HG02678 (cell line): ENCODE results near the gene LAMB2.

ENCODE experiments used
- ATAC-seq: cut with Tn5 transposase; IDR thresholded peaks from one replicate; pipeline ENCODE4 v1.9.1; 2021; ENCODE audit warnings: mild to moderate bottlenecking, moderate library complexity; ENCODE audit not compliant: unreplicated experiment

The LAMB2 gene

DNA sequence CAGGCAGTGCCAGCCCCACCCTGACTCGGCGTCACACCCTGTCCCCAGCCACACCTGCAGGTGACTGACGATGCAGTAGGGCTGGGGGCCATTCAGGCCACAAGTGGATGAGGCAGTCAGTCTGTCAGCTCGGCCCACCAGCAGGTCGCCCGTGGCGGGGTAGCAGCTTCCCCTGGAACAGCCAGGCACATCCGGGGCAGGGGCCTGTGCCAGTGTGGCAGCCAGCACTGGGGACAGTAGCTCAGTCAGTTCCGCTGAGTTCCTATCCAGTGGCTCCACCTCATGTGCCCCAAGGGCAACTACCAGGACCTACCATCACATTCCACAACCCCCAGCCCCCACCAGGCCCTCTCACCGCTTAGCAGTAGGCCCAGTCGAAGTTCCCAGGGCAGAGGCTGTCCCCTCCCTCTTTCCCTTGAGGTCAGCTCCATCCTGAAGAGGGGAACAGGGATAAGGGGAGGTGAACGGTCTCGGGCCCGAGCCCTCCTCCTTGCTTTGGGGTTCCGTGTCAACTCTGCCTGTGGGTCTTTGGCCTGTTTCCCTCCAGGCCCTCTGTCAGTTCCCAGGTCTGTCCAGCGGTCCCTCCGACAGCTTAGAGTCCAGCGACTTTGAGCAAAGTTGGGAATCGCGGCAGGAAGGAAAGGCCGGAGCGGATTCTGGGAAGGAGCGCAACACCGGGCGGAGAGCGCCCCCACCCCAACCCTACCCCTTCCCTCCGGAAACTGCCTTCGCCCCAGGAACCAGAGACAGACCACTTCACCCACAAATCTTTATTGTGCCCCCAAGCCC, at the start of gene LAMB2:
Gene LAMB2 (minus strand): TSS at position 614 of the 789 bp plus-strand sequence. CDS start 183 bp downstream, at position 431.
- ATAC-seq, result no peak

DNA sequence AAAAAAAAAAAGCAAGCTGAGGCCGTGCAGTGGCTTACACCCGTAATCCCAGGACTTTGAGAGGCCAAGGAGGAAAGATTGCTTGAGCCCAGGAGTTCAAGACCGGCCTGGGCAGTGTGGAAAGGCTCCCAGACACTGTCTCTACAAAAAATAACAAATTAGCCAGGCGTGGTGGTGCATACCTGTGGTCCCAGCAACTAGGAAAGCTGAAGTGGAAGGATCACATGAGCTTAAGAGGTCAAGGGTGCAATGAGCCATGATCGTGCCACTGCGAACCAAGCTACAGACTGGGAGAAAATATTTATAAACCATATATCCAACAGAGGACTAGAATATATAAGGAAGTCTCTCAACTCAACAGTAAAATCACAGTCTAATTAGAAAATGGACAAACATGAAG, 48.5 kb upstream of the LAMB2 start:
- ATAC-seq, result no peak

DNA sequence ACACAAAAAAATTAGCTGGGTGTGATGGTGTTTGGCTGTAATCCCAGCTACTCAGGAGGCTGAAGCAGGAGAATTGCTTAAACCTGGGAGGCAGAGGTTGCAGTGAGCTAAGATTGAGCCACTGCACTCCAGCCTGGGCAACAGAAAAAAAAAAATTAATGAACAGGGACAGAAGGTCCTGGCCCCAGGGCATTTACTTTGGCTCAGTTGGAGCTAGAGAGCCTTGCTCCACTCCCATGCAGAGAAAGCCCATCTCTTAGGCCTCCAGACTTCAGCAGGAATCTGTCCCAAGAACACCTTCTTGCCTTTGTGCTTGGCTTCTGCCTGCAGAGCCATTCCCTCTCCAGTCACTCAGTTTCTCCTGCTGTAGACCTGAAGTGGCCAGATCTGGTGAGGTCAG, 47.3 kb upstream of the LAMB2 start:
- ATAC-seq, result no peak

DNA sequence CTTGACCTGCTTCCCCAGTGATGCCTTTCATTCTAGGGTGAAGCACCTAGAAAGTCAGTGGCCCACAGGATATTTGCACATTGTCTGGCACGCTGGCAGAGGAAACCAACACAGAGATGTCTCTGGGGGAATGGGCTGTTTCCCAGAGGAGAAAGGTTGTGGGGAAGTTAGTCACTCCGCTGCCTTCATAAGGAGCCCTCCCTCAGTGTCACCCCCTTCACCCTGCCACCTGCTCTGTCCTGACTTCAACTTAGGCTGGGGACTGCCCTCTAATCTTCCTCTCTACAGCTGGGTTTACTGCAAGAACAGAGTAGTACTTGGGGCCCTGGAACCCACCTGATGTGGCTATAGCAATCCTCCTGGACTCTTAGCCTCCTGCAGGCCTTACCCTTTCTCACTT, 44.2 kb upstream of the LAMB2 start:
- no peak for ATAC-seq

DNA sequence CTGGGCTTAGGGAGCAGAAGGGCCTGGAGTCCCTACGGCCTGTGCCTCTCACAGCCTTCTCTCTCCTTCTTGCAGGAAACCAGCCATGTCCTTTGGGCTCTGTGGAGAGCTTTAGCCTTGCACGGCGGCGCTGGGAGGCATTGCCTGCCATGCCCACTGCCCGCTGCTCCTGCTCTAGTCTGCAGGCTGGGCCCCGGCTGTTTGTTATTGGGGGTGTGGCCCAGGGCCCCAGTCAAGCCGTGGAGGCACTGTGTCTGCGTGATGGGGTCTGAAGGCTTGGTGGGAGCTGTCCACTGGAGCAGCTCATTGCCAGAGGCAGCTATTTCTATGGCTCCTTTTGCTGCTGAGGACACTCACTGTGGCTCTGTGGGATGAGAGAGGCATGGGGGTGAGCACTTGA, 42.7 kb upstream of the LAMB2 start:
- ATAC-seq, result no peak

DNA sequence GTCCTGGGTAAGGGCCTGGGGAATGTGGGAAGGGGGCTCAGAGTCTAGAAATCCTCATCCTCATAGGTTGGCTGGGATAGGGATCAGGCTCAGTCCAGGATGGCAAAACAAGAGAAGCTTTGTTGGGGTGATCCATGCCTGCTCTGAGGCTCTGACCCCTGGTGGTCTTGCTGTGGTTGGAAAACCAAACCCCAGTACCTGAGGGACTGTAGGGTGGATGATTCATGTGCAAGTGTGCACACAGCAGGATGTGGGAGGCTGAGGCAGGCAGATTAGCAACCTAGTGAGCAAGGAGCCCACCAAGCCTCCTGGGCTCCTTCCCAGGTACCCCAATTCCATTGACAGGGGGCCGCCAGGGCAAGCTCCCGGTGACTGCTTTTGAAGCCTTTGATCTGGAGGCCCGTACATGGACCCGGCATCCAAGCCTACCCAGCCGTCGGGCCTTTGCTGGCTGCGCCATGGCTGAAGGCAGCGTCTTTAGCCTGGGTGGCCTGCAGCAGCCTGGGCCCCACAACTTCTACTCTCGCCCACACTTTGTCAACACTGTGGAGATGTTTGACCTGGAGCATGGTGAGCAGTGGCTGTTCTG, 41.6 kb upstream of the LAMB2 start:
- no peak for ATAC-seq

DNA sequence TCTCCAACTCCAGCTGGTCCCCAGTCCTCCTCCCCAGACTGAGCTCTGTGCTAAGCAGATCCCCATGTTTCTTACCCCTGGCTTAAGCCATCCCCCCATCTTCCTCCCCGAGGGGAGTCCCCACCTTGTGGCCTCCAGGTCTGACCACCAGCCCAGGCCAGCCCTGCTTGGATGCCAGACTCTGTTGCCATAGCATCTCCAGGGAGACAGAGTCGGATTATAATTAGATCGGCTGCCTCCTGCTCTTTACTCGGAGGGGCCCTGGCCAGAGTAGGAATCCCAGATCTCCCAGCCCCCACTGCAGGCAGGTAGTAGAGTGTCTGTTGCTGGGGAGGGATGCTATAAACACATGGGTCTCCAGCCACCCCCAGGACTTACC, 40.9 kb upstream of the LAMB2 start:
- ATAC-seq, result no peak

DNA sequence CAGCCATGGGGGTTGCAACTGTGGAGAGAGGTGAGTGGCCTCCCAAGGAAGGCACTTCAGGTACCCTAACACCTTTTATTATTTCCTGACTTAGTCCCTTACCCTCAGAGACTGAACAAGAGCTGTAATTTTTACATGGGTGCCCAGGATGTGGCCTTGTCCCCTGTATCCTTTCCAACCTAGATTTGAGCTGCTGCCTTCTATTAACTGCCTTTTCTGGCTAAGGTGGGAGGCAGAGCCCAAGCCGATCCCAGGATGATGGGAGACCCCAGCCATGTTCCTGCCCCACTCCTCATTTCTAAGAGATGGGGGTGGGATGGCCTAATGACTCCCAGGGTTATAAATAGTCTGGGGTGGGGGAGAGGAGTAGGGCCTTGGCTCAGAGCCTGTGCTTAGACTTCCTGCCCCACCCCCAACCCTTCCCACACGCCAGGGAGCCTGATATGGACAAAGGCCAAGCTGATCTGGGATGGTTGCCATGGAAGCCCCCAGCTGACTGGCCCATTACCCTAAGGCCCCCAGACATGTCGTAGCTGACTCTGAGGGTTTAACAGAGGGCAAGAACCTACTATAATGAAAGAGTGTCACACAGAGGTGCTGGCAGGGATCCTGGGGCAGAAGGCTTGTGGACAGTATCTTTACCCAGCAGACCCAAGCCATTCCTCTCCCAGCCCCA, 40.4 kb upstream of the LAMB2 start:
- no peak for ATAC-seq

DNA sequence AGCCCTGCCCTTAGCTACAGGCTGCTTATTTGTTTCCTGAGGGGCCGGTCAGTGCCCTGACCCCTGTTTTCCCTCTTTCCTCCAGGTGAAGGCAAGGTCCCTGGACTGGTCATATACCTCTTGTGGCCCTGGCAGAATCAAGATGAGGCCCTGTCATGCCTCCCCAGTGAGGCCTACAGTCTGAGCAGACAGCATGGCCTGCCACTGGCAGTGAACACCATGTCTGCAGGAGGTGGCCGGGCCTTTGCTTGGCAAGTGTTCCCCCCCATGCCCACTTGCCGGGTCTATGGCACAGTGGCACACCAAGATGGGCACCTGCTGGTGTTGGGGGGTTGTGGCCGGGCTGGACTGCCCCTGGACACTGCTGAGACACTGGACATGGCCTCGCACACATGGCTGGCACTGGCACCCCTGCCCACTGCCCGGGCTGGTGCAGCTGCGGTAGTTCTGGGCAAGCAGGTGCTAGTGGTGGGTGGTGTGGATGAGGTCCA, 39.7 kb upstream of the LAMB2 start:
- no peak for ATAC-seq

DNA sequence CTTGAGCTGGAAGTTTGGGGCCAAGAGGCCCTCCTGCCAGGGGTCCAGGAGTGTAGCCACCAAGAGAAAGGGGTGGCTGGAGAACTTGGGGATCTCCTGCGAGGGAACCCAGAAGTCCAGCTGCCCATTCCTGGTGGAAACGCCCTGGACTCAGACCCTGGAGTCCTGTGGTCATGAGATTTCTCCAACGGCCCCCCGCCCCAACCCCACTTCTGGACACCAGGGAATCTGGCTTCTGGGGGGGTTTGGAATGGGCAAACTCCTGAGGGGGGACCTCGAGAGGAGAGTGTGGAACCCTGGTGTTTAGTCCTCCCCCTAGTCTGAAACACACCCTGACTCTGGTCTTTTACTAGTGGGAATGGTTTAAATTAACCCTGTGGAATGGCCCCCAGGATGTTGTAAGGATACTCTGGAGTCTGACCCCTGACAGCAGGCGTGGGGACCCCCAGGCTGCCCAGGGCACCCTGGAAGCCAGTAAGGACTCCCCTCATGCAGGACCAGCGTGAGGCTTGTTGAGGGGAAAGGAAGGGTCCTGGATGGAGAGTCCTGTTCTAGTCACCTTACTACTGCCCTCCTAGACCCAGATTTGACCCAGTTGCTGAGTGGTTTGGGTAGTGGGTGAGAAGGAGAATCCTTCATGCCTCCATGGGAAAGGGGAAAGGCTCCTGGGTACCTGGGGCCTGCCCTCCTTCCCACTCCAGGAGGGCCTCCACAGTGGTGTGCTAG, 39.1 kb upstream of the LAMB2 start:
- no peak for ATAC-seq

DNA sequence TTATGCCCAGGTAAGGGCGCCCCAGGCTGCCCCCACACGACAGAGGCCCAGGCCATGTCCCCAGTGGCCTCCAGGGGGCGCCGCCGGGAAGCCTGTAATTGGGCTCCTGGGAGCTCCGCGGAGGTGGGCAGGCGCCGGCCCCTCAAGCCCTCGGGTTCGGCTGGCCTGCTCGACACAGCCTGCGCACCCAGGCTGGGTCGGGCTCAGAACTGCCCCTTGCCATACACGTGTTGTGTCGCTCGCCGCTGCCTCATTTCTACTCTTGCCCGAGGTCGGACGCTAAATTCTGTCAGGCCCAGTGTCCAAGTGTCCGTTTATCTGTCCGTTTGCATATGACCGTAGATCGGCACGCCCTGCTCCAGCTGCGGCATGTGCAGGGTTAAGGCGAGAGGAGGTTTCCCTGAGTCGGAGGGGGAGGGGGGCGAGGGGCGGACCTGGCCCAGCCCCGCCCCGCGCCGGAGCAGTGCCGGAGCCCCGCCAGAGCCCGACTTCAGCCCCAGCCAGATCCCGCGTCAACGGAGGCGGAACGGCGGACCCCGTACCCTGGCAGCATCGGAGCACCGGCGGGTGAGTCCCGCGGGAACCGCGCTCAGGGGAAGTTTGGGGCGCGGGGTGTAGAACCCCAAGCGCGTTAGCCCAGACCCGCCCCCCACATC, 38.4 kb upstream of the LAMB2 start, which contains the start of gene KLHDC8B:
Gene KLHDC8B (plus strand): TSS at position 480 of the 656 bp plus-strand sequence. CDS start 1,172 bp downstream, outside the sequence.
- ATAC-seq, result peak; percentile 46

DNA sequence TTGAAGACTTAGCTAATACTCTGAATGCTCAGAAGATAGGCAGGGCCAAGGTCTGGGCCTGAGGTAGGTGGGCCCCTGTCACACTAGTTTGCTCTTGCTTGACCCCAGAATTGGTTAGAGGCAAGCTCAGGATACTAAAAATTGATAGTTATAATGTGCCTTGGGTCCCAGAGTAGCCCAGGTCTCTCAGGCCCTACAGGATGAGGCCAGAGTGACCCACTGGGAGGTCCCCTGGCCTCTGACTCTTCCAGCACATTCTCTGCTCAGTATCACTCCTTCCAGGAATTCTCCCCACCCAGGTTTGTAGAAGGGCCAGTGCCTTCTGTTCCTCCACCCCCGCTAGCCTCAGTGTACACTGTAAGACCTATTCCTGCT, 37.9 kb upstream of the LAMB2 start:
- ATAC-seq, result no peak

DNA sequence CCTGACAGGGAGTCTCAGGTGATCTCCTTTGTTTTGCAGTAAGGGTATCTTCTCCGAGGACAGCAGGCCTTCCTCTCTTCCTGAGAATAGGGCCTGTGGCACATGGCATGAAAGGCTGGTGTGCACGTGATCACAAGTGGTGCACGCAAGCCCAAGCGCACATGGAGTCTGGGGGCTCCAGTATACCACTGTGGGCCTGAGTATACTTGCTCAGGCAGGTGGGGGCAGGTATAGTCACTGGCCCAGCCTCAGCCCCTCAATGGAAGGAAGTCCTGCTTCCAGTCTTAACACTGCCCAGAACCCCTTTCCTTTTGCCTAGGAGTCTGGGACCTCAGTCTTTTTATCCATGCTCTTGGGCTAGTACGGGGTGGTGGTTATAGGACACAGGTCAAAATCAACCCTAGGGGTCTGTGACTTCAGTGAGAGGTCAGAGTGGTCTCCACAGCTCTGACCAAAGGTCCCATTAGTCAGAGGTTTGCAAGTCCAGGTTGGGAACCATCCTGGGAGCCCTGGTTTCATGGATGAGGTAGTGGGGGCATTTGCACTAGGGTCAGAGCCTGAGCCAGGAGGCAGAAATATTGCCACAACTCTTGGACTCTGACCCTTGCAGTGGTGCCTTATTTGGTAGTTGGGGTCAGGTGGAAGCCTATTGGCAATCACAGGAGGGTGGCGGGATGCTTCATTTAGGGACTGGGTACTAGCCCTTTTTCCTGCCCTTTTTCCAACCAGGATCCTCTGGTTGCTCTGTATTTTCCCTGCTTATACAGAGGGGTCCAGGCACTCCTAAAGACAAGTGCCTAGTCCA, 34.1 kb upstream of the LAMB2 start:
- ATAC-seq, result no peak

DNA sequence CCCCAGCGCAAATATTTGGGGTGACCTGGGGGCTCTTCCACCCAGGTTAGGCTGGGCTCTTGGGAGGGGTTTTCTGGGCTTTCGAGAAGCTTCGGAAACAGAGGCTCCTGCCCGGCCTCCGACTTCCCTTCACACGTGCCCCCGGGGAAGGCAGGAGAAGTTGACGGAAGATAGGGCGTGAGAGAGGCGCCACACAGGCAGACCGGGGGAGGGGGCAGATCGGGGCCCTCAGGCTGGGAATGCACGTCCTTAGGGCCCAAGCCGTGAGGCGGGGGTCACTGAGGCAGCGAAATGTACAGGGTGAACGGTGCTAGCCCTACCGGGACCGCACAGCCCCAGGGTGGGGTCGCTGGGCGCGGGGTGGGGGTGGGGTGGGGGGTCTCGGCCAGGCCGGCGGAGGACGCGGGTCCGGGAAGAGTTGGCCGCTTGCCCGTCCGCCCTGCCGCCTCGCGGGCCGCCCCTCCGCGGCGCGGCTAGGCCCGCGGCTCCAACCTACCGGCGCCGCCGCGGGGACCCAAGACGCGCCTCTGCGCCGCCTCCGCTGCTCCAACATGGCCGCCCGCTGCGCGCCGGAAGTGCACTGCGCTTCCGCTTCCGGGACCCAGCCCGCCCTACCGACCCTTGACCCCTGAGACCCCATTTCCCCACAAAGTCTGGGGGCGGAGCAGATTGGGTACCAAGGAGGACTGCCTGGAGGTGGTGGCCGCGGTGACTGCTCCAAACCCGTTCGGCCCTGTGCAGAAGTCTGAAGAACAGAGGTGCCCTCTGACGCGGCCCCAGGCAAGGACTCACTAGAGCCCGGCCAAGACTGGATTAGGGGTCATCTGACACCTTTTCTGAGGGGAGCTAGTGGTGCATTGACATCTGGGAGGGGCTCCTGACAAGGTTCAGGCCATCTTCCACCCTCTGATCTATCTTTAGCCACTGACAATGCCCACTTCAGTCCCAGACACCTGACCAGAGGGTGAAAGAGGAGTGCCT, 33.2 kb upstream of the LAMB2 start, which contains the start of gene CCDC71:
Gene CCDC71 (minus strand): TSS at position 561 of the 981 bp plus-strand sequence. CDS start 2,123 bp downstream, outside the sequence.
- peak; percentile 70 for ATAC-seq

DNA sequence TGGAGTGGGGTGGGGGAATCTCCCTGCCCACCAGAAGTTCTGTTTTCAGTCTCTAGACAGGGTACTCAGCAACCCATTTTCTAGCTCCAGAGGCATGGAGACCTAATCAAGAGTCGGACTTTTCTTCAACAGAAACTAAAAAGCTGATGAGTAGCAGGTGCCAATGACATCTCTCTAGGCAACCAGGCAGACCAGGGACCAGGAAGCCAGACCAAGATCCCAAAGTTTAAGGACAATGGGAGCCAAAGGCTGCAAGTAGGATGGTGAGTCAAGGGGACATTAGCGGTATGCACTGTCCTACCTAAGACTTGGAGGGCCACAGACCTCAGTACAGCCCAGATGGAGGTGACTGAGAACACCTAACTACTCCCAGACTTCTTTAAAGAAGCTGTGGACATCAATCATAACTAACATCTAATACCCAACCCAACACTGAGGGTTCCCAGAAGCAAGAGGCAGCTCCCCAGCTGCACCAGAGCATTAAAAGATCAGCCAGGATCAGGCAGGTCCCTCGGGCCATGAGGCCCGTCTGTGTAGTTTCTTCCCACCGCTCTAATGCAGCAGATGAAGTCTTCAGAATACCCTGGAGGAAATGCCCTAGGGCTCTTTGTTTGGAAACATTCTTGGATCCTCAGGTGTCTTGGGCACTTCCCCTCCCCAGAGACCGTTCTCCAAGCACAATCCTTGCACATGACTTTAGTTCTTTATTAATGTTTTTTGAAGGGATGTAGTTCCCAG, 32.3 kb upstream of the LAMB2 start:
- ATAC-seq, result no peak

DNA sequence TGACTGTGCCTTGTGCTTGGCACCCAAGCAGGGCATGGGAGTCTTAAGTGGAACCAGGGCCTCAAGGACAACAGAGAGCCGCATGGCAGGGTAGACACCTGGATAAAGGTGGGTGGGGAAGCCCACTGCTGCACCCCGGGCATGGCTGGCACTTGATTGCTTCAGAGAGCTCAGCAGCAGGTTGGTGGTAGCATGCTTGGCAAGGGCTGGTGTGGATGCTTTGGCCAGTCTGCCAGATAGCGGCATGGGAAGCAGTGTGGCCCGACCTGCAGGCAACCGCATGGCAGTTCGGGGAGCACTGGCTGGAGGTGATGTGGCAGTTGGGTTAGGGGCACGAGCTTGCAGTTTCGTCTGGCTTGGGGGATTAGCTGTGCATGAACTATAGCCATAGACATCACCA, 30.8 kb upstream of the LAMB2 start:
- no peak for ATAC-seq

DNA sequence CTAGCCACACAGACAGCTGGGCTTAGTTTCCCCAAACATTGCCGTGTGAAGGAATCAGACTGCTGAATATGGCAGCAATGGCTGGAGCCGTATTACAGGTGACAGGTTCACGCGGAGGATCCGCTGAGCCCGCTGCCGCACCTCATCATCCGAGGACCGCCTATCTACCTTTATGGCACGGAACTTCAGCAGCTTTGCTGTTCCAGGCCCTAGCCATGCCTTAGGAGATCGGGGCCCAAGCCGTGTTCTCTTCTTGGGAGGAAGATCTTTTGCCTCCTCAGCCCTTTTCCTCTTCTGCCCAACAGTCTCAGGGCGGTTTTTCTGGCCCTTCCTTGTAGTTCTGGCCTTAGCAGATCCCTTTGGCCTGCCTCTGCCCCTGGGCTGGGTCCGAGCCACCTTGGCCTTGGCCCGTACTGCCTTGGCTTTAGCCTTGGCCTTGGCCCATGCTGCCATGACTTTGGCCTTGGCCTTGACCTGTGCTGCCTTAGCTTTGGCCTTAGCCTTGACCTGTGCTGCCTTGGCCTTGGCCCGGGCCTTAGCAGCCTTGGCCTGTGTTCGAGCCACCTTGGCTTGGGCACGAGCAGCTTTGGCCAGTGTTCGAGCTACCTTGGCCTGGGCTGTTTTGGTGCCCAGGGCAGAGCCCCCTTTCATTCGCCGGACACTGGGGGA, 30.0 kb upstream of the LAMB2 start:
- ATAC-seq, result no peak
